GM12873 (cell line): ENCODE results near the gene CACNA2D2.

ENCODE experiments used
- CTCF ChIP-seq: IDR thresholded peaks from 2 replicates; pipeline ENCODE4 v1.5.1; 2012; ENCODE audit warnings: low read depth, mild to moderate bottlenecking, moderate library complexity, low read length, control low read depth; ENCODE audit not compliant: insufficient read depth; ENCODE audit errors: missing control alignments

The CACNA2D2 gene

GRCh38 chr3:50341996-50342650, 161.3 kb downstream of the CACNA2D2 start:
- TF ChIP-seq CTCF: no peak

- TF ChIP-seq CTCF: no peak
Observed at GRCh38 chr3:50341537-50341936, 161.9 kb downstream of the CACNA2D2 start.

- no peak for TF ChIP-seq CTCF
Observed at GRCh38 chr3:50340448-50341329, 162.7 kb downstream of the CACNA2D2 start, which contains the start of gene RASSF1. Gene RASSF1, minus strand, starts transcription at chr3:50340836. Its CDS starts 31 bp downstream, at chr3:50340805.

- TF ChIP-seq CTCF: no peak
Observed at GRCh38 chr3:50340147-50340447, 163.3 kb downstream of the CACNA2D2 start.

GRCh38 chr3:50339485-50340146, 163.8 kb downstream of the CACNA2D2 start:
- no peak for TF ChIP-seq CTCF

GRCh38 chr3:50338965-50339364, 164.5 kb downstream of the CACNA2D2 start:
- peak; percentile 20 for TF ChIP-seq CTCF
